GM21515 (cell line): Measurements from ENCODE around the gene DSCAM.
"Not testable (repeated sequence)": the region's sequence is repeated elsewhere in the genome, so short reads cannot be mapped to it uniquely, and the experiment has no call there.

Experiments
- ATAC-seq: cut with Tn5 transposase; IDR thresholded peaks from one replicate; pipeline ENCODE4 v1.9.1; 2021; ENCODE audit not compliant: unreplicated experiment

DSCAM gene

DNA sequence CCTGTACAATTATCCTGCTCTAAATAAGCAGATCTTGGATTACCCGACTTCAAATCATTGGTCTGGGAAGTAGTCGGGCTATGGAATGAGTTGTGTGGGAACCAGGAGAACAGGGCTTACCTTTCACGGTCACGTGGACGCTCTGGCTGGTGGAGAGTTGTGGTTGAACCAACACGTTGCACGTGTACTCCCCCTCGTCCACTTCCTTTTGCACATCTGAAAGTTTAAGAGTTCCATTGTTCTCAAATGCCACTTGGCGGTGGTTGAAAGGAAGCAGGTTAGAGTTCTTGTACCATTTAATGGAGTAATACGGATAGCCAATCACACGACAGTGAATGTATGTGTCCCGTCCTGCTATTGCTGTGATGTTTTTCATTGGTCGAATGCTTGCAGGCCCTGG is 509.0 kb downstream of the DSCAM start:
- no peak for ATAC-seq

DNA sequence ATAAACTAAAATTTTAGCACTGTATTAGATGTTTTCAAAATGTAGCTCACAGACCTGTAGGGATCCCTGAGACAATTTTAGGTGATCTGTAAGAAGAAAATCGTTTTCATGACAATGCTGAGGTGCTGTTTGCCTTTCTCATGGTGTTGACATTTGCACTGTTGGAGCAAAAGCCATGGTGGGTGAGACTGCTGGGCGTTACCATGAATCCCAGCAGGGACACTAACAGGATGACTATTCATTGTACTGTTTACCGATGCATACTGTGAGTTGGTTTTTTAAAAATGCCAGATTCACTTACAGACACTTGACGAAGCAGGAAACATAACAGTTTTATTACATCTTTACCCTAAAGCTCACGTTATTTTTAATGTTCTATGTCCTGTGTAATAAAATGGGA is 511.3 kb downstream of the DSCAM start:
- ATAC-seq: no peak

DNA sequence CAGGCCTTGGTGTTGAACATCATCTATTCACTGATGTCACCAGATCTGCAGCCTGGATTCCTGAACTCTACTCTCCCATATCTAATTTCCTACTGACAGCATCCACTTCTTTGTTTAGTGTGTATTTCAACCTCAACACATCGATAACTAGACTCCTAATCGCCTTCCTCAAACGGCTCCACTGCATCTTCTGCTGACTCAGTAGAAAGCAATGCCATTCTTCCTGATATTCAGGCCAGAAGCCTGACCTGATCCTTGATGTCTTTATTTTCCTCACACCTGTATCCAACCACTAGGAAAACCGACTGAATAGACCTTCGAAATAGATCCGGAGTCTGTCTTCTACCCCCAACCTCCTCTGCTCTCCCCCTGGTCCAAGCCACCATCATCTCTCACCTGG is 512.8 kb downstream of the DSCAM start:
- ATAC-seq: no peak

DNA sequence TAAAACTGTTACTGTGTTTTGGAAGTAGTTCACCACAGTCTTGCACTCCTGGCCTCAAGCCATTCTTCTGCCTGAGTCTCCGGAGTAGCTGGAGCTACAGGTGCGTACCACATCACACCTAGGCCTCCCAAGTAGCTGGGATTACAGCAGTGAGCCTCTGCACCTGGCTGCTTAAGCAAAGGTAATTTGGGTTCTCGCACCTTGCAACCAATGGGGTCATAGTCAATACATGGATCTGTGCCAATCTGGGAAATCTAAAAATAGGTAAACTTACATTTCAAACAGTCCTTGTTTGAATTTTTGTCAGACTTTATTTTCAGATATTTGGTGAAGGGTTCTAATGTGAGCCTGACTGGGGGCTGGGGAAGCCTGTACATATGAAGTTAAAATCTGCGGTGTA is 513.2 kb downstream of the DSCAM start:
- ATAC-seq: no peak

DNA sequence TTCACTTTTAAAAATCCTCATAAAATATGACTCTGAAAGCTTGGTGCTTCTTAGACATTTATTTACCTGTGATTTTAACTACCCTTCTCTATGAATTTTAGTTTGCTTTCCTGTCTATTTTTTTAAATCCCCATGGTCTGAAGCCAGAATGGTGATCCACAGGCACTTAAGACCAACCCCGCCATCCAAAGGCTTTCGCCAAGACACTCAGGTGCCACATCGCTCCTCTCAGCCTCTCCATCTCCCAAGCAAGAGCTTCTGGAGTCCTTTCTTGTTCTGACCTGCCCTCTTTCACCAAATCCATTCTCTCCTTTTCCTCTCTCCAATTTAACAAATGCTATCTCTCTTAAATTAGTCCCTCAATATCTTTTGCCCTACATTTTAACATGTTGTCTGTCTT is 515.2 kb downstream of the DSCAM start:
- no peak for ATAC-seq

DNA sequence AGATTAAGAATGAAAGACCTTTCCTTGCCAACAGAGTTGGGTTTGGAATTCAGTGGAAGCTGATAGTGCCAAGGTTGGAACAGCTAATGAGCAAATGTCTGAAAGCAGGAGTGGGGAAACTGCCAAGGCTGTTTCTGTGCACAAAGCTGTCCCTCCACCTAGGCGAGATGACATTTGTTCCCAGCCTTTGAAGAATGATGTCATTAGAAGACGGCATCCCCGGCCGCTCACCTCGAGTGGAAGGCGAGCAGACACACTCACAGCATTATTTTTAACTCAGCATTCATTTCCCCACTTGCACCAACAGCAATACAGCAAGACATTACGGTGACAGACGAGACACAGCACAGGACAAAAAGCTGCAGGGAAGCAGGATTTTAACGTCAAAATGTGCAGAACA is 515.8 kb downstream of the DSCAM start:
- ATAC-seq: no peak

DNA sequence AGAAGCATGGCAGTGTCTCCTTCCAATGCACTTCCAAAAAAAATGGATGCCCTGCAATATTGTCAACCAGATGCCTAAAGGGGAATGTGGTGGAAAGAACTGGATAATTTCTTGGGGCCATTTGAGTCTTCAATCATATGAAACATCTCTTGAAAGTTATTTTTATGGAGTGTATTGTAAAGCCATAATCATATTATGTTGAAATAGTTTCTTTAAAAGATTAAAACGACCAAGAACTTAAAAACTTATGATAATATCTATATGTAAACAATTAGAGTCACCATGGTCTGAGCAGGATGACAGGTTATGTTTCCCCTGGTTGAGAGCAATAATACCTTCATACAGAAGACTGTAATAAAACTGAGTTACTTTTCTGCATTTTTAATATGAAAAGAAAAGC is 522.6 kb downstream of the DSCAM start:
- ATAC-seq: no peak

DNA sequence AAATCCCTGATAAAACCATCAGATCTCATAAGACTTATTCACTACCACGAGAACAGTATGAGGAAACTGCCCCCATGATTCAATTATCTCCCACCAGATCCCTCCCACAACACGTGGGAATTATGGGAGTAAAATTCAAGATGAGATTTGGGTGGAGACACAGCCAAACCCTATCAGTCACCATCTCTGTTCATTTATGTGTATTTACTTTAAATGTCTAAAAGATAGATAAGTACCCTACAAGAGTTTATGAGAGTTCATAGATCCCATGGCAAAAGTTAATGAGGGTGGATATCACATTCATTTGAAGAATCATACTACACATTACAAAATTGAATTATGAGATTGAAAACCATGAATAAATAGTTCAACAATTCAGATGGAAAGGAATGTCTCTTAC is 526.2 kb downstream of the DSCAM start:
- ATAC-seq: not testable (repeated sequence)

DNA sequence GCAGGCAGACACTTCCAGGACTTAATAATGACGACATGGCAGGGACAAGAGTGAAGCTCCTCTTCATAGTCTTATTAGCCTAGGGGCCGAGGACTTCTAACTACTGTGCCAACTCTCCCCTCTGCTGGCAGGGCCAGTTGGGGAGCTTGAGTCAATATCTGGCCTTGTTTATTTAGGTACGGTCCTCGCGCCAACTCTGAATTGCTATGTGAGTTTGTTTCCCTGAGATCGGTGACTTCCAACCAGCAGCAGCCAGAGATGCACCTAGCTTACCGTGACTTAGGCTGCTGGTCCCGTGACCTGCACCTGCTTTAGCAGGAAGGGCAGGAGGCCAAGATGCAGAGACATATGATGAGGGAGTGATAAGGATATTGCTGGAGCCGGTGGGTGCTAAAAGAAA is 528.6 kb downstream of the DSCAM start:
- ATAC-seq: no peak

DNA sequence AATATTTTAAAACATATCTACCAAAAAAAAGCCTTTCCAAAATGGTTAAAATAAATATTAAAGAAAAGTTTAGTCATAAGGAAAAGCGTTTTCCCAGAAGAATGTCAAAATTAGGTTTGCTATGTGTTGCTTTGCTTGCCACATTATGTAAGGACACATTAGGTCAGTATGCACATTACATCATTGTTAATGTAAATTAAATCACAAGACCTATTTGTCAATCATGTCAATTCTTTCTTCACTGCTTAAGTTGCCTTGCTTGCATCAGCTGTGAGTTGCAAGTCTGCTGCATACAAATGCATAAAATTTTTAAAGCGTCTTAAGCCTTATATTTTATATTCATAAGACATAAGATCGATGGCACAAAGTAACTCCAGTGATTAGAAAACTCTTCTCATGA is 530.9 kb downstream of the DSCAM start:
- no peak for ATAC-seq

DNA sequence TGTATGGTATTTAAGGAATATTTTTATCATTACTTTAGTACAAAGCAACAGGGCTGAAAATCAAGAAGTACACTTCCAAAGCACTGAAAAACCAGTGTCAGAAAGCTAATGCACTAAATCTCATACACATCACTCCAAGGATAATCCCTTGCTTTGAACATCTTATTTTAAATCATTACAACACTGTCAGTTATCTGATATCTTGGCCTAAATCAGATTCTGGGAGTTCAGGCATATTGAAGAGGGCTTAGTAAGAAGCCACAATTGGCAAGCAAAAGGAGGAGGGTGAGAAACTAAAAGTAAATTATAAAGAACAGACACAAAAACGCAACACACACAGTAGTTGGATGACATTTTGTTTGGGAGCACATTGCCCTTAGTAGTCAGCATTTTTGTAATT is 531.3 kb downstream of the DSCAM start:
- no peak for ATAC-seq

DNA sequence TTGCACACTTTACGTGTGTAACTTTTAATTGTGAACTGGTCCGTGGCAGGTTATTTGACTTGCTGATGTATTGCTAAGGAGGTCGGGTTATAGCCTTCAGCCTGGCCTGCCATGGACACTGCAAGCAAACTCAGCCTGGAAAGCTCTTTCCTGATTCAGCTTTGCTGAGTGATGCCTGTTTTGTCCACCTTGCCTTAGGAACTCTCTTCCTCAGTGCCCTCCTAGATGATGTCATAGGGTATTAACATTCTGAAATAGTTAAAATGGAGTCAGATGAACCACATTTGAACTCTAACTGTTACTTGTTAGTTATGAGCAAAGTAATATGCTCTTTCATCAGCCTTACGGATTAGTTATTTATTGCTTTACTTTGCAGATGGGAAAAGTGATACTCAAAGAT is 533.7 kb downstream of the DSCAM start:
- ATAC-seq: no peak

DNA sequence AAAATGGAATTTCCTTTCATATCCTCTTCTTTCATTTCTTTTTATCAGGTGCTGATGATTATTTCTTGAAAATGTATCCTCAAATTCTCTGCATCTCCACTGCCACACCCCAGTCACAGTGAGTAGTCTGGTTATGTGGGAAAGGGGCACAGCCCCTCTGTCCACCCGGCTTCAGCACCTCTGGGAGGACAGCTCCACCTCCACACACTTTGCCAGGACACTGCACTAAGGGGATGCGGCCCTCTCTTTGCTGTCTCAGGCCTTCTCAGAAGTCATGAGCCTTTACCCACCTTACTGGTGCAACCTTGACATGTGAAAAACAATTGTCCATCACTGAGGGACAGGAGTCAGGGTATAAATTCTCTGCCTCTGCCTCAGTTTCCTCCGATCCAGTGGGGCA is 546.7 kb downstream of the DSCAM start:
- ATAC-seq: no peak

DNA sequence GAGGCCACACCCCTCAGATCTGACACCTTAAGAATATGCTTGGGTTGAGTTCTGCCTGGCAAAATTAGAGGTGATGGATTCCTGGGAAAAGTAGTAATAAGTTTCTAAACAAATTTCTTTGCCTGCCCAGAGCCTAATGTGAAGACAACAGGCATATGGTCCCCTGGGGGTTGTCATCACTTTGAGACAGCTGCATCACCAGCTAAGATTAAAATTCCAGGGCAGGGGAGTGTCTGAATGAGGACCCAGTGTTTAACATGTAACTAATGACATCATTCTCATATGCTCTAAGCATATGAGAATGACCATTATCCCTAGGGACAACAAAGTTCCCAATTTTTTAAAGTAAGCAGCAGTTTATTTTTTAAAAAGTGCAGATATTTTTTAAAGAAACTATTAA is 547.5 kb downstream of the DSCAM start:
- ATAC-seq: no peak

DNA sequence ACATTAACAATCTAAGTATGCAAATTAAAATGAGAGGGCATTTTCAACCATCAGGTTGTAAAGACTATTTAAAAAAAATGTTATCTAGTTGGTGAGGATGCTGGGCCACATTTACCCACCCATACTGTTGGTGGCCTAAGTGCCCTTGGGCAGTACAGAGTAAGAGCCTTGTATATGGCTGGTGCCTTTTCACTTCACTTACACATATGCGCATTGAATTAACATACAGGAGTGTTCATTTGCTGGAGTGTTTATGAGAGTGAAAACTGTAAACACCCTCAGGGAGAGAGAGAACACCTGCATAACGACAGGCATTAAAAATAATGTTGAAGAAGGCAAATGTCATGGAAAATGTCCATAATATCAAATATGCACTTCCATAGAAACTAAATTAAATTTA is 552.6 kb downstream of the DSCAM start:
- no peak for ATAC-seq

DNA sequence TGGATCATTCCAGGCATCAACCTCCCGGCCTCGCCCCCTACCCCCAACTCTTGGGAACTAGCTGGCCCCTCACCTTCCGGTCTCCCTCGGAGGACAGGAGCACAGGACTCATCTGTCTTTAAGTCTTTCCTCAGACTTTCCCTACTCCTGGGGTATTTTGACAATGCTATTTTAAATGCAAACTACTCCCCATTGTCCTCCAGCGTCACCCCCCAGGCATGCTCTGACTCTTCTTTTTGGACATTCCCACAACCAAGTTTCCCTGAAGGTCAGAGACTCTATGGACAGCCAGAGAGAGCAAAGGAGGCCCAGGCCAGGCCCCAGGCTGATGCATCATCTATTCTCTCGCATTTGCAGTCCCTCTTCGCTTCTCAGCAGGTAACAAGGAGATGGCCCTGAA is 555.4 kb downstream of the DSCAM start:
- ATAC-seq: no peak

DNA sequence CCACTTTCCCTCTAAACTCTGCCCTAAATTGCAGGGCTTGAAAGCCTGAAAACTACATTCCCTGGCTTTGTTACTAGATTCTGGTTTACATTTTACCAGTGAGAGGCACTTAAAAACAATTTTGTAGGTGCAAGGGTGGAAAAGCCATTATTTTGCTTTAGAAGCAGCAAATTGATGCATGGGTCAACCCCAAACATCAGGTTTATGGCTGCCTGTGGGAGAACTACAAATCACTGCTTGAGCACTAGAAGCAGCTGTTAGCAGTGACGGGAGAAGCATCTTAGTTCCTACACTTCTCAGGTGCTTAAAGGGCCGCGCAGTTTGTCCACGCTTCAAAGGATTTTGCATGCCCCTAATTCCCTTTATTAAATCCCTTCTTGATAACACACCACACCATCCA is 562.5 kb downstream of the DSCAM start:
- no peak for ATAC-seq

DNA sequence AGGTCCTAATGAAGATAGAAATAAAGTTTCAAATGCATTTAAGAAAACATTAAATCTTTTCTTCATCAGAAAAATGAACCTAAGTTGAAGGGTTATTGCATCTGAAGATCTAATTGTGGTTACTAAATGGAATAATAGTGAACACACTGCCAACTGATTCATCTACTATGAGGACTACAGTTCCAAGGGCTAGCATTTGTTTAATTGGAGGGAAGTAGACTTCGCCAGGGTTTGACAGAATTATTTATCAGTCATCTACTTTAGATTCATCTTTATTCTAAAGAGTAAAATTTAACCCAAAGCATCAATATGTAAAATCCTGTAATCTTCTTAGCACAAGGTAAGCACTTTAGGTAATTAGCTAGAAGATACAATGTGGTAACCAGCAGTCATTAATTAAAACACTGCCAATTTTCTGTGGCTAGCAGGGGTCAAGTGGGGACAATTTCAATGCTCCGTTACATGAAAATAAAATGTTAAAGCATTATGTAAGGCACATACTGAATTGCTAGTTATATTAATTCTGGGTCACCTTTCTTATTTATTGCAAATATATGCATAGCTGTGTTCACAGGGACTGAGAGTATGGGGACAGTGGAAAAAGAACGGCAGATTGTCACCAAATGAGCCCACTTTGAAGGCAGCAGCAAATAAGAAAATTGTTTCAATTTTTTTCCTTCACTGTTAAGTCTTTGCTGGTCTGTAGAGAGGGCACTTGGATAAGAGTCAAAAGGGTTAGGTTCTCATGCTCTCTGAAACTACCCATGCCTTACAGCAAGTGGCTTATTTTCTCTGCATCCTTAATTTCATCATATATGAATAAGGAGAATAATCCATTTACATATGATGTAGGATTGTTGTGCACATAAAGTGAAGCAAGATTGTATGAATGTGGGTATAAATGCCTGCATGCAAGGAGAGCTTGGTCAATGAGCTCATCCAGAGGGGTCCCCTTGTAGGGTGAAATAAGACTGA is 563.8 kb downstream of the DSCAM start:
- ATAC-seq: no peak

DNA sequence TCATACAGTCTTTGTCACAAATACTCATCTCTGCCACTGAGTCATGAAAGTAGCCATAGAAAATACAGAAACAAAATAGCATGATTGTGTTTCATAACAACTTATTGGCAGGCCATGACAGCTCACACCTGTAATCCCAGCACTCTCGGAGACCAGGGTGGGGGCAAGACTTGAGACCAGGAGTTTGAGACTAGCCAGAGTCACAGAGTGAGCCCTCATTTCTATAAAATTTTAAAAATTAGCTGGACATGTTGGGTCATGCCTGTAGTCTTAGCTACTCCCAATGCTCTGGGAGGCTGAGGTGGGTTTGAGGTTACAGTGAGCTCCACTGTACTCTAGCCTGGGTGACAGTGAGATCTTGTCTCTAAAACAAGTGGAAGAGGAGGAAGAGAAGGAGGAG is 568.6 kb downstream of the DSCAM start:
- ATAC-seq: no peak

DNA sequence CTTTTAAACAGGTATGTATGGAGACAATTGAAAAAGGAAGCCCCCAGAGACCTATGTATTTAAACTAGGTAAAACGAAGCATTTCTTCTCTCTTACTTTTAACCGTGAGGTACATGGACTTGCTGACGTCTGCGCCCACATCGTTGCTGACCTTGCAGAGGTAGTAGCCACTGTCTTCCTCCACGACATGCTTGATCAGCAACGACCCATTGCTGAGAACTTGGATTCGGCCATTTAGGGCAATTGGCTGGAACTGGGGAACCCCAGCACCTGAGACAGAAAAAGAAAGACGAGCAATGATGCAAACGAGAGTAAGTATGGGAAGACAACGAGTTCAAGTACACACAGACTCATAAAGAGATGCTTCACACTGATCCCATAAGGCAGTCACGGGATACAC is 571.0 kb downstream of the DSCAM start:
- no peak for ATAC-seq

DNA sequence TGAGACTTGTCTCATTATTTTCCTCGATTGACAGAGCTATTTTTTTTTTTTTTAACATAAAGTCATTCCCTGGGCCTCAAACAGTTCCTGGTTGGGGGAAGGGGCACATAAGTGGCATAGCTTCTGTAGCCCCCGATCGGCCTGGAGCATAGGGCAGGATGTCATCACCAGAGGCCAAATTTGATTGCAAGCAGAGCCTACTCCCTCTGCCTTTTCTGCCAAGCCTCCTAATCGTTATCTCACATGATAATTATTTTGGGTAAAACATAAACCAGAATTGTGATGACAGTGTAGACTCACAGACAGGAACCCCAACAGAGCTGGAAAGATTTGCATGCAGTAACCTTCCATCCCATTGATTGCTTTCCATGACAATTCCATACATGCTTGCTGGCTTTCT is 574.9 kb downstream of the DSCAM start:
- no peak for ATAC-seq

DNA sequence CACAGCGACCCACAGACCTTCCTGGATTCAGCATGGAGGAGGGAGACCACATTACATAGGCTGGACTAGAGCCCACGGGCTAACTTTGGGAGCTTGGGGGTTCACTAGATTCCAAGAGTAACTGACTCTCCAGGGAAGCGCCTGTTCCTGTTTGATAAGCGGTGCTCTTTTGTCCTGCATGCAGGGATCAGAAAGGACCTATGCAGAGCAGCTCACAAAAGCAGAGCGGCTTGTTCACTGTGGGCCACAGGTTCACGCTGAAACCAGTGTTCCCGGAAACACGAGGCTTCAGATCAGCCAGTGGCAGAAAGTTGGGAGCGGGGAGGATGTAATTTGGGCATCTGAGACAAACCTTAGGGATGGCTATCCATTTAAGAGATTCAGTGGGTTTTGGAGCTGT is 575.8 kb downstream of the DSCAM start:
- ATAC-seq: no peak

DNA sequence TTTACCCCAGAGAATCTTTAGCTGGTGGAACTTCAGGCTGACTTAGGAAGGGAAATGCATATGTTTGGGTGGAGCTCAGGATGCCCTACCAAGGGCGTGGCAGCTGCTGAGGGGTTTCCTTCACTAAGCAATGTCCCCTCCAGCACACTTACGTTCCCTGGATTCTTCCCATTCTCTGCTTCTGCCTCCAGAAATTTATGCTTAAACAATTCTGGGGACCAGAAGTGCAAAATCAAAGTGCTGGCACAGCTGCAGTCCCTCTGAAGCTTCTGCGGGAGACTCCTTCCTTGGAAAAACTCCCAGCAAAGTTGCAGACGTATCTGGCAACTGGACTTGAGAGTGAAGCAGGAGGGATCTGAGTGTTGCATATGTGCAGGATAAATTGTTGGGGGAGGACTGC is 576.9 kb downstream of the DSCAM start:
- no peak for ATAC-seq
